Activated T-cell treated with anti-CD3 and anti-CD28 coated beads, Interleukin-2, amount 50 U/mL, for 4 hours (primary cell): ENCODE results near the gene ATP6V0B. TPM values are rescaled to one million over a fixed set of nuclear protein-coding genes. Genes with fewer than 3 reads are reported as not detected.
A peak's percentile ranks its signal among the peaks of the same experiment; 100 is the strongest.

Experiments
- ATAC-seq, 2 donors: fragments of 200-7000 bp; cut with Tn5 transposase; one replicate each; pipeline ENCODE4 v1.10.0; 2021
- DNase-seq: peaks from one replicate; pipeline ENCODE4 v3.0.0-alpha.2; 2020
- H3K27me3 Mint-ChIP-seq: one replicate; pipeline ENCODE4 v1.8.0; 2021; ENCODE audit warnings: low read depth, mixed read lengths
- H3K36me3 Mint-ChIP-seq: one replicate; pipeline ENCODE4 v1.8.0; 2022; ENCODE audit warnings: mixed read lengths; ENCODE audit not compliant: insufficient read depth
- H3K4me1 Mint-ChIP-seq: one replicate; pipeline ENCODE4 v1.8.0; 2021; ENCODE audit warnings: low read depth, mixed read lengths
- H3K4me3 Mint-ChIP-seq: one replicate; pipeline ENCODE4 v1.8.0; 2021; ENCODE audit warnings: mild to moderate bottlenecking, moderate library complexity, mixed read lengths
- H3K9me3 Mint-ChIP-seq: one replicate; pipeline ENCODE4 v1.8.0; 2021; ENCODE audit warnings: mixed read lengths
- total RNA-seq, 3 donors: library from RNA; stranded (reverse); gene quantifications; one replicate each; pipeline ENCODE4 v1.2.1, GENCODE V29; 2021

ATP6V0B gene
- total RNA-seq, 3 donors from 2014 or later, result 202 to 210 (median 209) TPM

DNA sequence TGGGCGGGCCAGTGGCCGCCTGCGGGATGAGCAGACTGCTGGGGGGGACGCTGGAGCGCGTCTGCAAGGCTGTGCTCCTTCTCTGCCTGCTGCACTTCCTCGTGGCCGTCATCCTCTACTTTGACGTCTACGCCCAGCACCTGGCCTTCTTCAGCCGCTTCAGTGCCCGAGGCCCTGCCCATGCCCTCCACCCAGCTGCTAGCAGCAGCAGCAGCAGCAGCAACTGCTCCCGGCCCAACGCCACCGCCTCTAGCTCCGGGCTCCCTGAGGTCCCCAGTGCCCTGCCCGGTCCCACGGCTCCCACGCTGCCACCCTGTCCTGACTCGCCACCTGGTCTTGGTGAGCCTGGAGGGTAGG, 6.4 kb downstream of the ATP6V0B start:
- H3K36me3 Mint-ChIP-seq, result peaks cover 19% of the 10 kb centered on the region
- peaks cover 33% of the 10 kb centered on the region for H3K4me1 Mint-ChIP-seq
- peak overlapping the region; percentile 28 for H3K4me3 Mint-ChIP-seq
- ATAC-seq, result no peak
- DNase-seq, result no peak
- no peaks in the 10 kb centered on the region for H3K9me3 Mint-ChIP-seq
- H3K27me3 Mint-ChIP-seq, result no peaks in the 10 kb centered on the region

DNA sequence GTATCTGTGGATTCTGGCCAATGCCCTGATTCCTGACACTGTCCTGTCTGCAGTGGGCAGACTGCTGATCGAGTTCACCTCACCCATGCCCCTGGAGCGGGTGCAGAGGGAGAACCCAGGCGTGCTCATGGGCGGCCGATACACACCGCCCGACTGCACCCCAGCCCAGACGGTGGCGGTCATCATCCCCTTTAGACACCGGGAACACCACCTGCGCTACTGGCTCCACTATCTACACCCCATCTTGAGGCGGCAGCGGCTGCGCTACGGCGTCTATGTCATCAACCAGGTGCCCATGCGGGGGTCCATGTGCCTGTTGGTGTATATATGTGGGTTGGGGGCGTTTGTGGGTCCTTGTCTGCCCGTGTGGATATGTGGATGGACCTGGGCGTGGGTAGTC, 6.9 kb downstream of the ATP6V0B start:
- ATAC-seq (no peak), DNase-seq (no peak)
- Mint-ChIP-seq H3K36me3 (peaks cover 19% of the 10 kb centered on the region), H3K9me3 (no peaks in the 10 kb centered on the region), H3K27me3 (no peaks in the 10 kb centered on the region), H3K4me1 (peaks cover 27% of the 10 kb centered on the region), H3K4me3 (no peak overlapping the region)

DNA sequence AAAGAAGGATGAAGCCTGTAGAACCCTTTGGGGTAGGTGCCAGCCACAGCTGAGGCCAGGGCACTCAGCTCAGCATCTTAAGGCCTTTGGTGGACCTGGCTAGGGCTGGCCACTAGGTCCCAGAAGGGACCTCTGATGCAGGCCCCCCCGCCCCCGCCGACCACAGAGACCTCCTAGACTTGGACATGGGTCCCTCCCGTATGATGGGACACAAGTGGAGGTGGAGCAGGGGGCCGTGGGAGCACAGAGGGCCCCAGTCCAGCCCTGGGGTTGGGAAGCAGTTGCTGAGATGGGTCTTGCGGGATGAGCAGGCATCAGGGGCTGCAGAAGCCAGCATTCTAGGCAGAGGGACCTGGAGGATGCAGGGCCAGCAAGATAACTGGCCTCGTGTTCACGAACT, 7.5 kb downstream of the ATP6V0B start:
- Mint-ChIP-seq H3K27me3 (no peaks in the 10 kb centered on the region), H3K9me3 (no peaks in the 10 kb centered on the region), H3K36me3 (peaks cover 13% of the 10 kb centered on the region), H3K4me1 (peaks cover 21% of the 10 kb centered on the region), H3K4me3 (no peak overlapping the region)
- DNase-seq (no peak), ATAC-seq (no peak)

DNA sequence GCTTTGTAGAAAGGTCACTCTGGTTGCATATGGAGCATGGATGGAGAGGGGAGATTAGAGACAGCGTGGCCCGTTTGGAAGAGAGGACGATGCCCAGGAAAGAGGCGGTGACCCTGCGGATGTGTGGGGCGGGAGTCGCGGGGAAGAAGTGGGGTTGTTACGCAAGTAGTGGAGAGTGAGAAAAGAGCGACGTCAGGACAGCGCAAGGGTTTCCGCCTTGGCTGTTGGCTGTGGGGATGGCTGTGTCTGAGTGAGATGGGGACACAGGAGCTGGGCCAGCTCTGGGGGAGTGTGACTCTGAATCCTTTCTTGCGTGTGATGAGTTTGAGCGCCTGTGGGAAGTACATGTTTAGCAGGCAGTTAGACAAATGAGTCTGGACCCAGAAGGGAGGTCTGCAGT, 8.0 kb downstream of the ATP6V0B start:
- DNase-seq (no peak), ATAC-seq (no peak)
- Mint-ChIP-seq H3K27me3 (no peaks in the 10 kb centered on the region), H3K36me3 (peaks cover 8% of the 10 kb centered on the region), H3K4me3 (no peak overlapping the region), H3K9me3 (no peaks in the 10 kb centered on the region), H3K4me1 (peaks cover 16% of the 10 kb centered on the region)

DNA sequence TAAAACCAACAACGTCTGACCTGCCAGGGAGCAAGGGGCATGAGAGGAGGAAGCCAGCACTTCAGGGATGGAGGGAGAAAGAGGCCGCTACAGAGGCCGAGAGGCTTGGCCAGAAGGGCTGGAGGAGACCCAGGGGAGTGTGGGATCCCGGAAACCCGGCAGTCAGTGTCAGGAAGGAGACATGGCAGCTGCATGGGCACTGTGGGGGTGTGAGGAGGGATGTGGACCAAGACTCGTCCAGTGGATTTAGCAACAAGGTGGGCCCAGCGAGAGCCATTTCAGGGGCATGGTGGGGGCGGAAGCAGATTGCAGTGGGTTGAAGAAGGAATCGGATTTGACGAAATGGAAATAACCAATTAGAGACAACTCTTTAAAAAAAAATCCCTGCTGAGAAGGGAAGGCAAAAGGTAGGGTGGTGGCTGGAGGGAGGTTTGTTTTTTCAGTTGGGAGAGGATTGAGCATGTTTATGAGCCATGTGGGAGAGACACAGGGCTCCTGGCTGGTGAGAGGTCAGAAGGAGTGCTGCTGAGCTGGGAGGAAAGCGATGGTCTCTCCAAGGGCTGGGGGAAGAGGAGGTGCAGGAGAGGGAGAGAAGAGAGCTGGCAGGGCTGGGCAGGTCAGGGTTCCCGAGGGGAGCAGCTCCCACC, 8.6 kb downstream of the ATP6V0B start:
- ATAC-seq (no peak), DNase-seq (no peak)
- H3K36me3 Mint-ChIP-seq, result peaks cover 4% of the 10 kb centered on the region
- no peak overlapping the region for H3K4me3 Mint-ChIP-seq
- H3K4me1 Mint-ChIP-seq, result peaks cover 14% of the 10 kb centered on the region
- no peaks in the 10 kb centered on the region for H3K27me3 Mint-ChIP-seq
- no peaks in the 10 kb centered on the region for H3K9me3 Mint-ChIP-seq

DNA sequence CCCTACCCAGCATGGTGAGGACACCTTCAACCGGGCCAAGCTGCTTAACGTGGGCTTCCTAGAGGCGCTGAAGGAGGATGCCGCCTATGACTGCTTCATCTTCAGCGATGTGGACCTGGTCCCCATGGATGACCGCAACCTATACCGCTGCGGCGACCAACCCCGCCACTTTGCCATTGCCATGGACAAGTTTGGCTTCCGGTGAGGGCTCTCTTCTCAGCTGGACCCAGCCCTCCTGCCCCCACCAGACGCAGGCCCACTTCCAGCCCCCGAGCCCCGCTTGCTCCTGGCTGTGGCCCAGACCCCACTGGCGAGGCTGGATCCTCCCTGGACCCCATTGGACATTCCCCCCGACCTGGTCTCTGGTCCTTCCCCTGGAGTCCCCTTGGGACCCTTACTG, 10.1 kb downstream of the ATP6V0B start:
- no peak for DNase-seq
- H3K27me3 Mint-ChIP-seq, result no peaks in the 10 kb centered on the region
- no peak for ATAC-seq
- H3K36me3 Mint-ChIP-seq, result peaks cover 4% of the 10 kb centered on the region
- H3K4me1 Mint-ChIP-seq, result peaks cover 8% of the 10 kb centered on the region
- H3K4me3 Mint-ChIP-seq, result no peak overlapping the region
- no peaks in the 10 kb centered on the region for H3K9me3 Mint-ChIP-seq

DNA sequence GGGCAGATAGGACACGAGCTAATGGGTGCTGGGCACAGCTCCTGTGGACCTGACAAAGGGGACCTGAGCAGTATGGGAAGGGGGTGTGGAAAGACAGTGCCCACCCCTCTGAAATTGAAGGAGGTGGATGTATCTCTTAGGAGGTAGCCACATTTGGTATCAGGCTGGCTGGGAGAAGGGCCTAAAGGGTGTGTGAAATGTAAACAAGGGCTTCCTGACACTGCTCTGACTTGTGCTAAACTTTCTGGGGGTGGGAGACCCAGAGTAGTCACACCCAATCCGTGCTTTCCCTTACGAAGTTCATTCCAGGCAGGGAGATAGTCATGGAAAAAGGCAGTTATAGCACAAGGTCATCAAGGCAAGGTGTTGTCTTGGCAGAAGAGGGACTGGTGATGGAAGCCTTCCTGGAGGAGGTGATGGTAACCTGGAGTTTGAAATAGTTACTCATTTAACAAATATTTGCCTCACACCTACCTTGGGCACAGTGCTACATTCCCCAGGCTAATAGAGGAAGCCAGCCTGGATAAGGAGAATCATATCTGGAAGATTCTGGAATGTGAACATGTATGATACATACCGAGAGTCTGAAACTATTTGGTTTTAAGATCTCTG, 11.3 kb downstream of the ATP6V0B start:
- no peak for DNase-seq
- no peaks in the 10 kb centered on the region for H3K9me3 Mint-ChIP-seq
- no peak for ATAC-seq

DNA sequence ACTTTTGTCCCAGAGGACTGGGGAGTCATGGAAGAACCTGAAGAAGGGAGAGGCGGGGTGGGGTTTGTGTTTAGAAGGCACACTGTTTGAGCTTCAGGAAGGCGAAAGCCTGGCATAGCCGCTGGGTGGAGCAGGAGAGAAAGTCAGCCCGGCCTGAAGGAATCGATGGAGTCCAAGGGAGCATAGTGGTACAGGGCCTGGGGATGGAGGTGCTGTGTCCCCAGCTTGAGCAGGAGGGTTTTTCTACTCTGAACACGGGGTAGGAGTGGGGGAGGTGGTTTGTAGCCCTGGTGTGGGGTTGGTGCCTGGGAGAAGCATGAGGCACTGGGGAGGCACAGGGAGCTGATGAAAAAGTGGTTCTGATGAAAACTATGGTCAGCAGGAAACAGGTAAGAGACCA, 12.0 kb downstream of the ATP6V0B start:
- Mint-ChIP-seq H3K36me3 (no peaks in the 10 kb centered on the region), H3K27me3 (no peaks in the 10 kb centered on the region)

More for the DNA sequence above, 11.3 kb downstream of the ATP6V0B start:
- H3K27me3 Mint-ChIP-seq, result no peaks in the 10 kb centered on the region
- H3K4me3 Mint-ChIP-seq, result no peak overlapping the region
- H3K4me1 Mint-ChIP-seq, result no peaks in the 10 kb centered on the region
- no peaks in the 10 kb centered on the region for H3K36me3 Mint-ChIP-seq

DNA sequence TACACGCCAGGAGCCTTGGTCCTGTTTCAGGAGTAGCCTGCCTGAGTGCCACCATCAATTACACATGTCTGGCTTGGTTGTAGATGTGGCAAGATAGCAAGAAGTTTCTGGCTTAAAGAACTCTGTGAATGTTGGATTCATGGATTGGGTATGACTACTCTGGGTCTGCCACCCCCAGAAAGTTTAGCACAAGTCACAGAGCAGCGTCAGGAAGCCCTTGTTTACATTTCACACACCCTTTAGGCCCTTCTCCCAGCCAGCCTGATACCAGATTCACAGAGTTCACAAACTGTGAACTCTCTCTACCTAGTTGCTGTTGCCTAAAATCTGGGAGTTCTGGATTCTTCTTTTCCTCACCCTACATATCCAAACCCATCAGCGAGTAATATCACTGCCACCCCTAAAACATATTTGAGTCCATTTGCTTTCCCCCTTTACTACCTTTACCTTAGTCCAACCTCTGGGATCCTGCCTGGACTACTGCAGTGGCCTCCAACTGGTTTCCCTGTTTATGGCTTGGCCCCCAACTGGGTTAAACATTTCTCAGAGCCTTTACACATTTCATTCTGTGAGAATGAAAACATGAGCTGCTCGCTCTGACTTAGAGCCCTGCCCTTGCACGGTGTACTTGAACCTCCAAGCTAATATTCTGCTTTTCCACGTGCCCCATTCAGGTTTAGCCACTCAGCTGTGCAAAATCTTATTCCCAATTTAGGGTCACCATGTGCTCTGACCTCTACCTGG, 12.6 kb downstream of the ATP6V0B start:
- peaks cover 6% of the 10 kb centered on the region for H3K4me1 Mint-ChIP-seq
- no peaks in the 10 kb centered on the region for H3K9me3 Mint-ChIP-seq
- ATAC-seq (no peak), DNase-seq (no peak)
- no peak overlapping the region for H3K4me3 Mint-ChIP-seq
- H3K36me3 Mint-ChIP-seq, result no peaks in the 10 kb centered on the region
- no peaks in the 10 kb centered on the region for H3K27me3 Mint-ChIP-seq

More for the DNA sequence above, 12.0 kb downstream of the ATP6V0B start:
- no peak for DNase-seq
- Mint-ChIP-seq H3K9me3 (no peaks in the 10 kb centered on the region), H3K4me3 (no peak overlapping the region), H3K4me1 (peaks cover 2% of the 10 kb centered on the region)
- no peak for ATAC-seq

DNA sequence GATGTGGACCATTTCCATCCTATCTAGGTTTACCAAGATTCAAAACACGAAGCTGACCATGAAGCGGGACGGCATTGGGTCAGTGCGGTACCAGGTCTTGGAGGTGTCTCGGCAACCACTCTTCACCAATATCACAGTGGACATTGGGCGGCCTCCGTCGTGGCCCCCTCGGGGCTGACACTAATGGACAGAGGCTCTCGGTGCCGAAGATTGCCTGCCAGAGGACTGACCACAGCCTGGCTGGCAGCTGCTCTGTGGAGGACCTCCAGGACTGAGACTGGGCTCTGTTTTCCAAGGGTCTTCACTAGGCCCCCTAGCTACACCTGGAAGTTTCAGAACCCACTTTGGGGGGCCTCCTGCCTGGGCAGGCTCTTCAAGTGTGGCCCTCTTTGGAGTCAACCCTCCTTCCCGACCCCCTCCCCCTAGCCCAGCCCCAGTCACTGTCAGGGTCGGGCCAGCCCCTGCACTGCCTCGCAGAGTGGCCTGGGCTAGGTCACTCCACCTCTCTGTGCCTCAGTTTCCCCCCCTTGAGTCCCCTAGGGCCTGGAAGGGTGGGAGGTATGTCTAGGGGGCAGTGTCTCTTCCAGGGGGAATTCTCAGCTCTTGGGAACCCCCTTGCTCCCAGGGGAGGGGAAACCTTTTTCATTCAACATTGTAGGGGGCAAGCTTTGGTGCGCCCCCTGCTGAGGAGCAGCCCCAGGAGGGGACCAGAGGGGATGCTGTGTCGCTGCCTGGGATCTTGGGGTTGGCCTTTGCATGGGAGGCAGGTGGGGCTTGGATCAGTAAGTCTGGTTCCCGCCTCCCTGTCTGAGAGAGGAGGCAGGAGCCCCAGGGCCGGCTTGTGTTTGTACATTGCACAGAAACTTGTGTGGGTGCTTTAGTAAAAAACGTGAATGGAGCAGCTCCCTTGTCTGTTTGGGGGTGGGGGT, 15.8 kb downstream of the ATP6V0B start:
- no peaks in the 10 kb centered on the region for H3K36me3 Mint-ChIP-seq
- peak overlapping the region; percentile 90 for H3K4me3 Mint-ChIP-seq
- DNase-seq, result no peak
- H3K4me1 Mint-ChIP-seq, result peaks cover 11% of the 10 kb centered on the region
- no peaks in the 10 kb centered on the region for H3K9me3 Mint-ChIP-seq
- ATAC-seq, result no peak
- H3K27me3 Mint-ChIP-seq, result no peaks in the 10 kb centered on the region

DNA sequence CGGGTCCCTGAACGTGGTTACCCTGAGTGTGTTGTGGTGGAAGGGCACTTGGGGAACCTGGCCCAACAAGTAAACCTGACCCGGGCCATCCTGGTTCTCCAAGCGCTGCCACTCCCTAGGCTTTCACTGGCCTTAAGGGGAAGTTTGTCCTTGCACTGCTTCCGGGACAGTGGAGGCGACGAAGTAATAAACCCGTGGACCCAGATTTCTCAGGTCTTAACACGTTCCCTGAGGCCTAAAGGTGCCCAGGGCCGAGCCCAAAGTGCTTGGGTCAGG, 16.4 kb downstream of the ATP6V0B start:
- peak overlapping the region; percentile 90 for H3K4me3 Mint-ChIP-seq
- ATAC-seq, result peak in 1 of 2 donors; percentile 4
- no peaks in the 10 kb centered on the region for H3K9me3 Mint-ChIP-seq
- H3K4me1 Mint-ChIP-seq, result peaks cover 11% of the 10 kb centered on the region
- no peak for DNase-seq
- H3K36me3 Mint-ChIP-seq, result no peaks in the 10 kb centered on the region
- H3K27me3 Mint-ChIP-seq, result no peaks in the 10 kb centered on the region

DNA sequence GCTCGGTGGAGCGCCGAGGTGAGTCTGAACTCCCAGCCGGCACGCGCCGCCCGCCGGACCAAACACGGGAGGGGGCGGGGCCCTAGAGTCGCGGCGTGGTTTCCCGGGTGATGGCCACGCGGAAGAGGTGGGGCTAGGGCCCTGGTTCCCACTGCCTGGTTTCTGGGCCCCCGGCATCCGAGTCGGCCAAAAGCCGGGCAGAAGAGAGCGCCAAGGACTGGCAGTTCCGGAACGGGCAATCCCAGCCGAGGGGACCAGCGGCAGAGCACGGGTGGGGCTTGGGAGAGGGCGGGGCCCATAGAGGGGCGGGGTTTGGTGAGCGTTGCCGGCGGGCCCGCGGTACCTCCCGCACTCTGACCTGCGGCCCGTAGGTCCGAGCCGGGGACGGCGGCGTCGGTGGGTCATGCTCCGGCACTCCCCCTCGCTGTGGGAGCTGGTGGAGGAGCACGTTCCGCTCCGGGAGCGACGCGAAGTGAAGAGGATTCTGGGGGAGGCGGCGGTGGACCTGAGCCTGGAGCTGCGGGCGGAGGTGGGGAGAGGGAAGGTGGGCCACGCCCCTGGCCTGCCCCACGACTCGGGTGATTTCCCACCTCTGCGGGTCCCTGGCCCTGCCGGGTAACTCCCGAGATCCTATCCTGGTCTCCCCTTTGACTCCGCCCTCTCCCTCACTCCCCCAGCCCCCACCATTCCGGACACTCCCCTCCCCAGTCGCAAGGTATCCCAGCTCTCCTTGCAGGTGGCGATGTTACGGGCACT, 16.9 kb downstream of the ATP6V0B start, which contains the start of gene CCDC24:
TSS of gene CCDC24 (plus strand) at position 124 of the 756 bp plus-strand sequence. CDS start at position 404, 280 bp downstream.
- ATAC-seq, result peak; percentile 85 to 86
- no peaks in the 10 kb centered on the region for H3K9me3 Mint-ChIP-seq
- H3K36me3 Mint-ChIP-seq, result no peaks in the 10 kb centered on the region
- peak within 1 kb of the TSS; percentile 90 for H3K4me3 Mint-ChIP-seq
- H3K27me3 Mint-ChIP-seq, result no peaks in the 10 kb centered on the region
- peaks cover 11% of the 10 kb centered on the region for H3K4me1 Mint-ChIP-seq
- DNase-seq, result peak; percentile 64

DNA sequence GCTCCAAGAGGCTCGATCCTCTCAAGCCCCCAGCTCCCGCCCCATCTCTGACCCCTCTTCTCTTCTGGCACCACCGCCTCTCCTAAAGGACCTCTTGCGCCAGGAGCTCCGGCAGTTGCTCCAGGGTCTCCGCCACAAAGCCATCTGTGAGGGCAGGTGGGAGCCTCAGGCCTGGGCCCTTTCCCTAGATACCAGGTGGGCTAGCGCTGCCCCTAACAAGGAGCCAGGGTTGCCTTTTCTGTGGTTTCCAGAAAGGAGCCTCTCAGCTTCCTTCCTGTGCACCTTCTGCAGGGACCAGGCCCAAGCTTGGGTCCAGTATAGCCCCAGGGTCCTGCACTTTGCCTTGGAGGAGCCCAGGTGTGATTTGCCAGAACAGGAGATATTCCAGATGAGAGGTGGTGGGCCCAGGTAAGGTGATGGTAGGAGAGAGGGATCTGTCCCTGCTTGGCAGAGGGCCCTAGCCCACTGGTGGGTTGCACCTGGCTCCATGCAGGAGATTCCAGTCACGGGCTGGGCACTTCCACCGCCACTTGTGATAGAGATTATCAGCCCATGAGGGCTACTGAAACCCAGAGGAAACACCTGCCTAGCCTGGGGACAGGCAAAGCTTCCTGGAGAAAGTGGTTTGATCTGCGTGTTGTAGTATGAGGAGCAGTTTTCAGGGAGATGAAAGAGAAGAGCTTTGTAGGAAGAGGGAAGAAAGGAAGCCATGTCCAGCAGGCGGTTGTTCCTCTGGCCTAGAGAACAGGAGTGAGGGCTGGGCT, 17.7 kb downstream of the ATP6V0B start:
- DNase-seq, result no peak
- Mint-ChIP-seq H3K27me3 (no peaks in the 10 kb centered on the region), H3K36me3 (no peaks in the 10 kb centered on the region), H3K9me3 (no peaks in the 10 kb centered on the region), H3K4me3 (peak overlapping the region; percentile 90), H3K4me1 (peaks cover 11% of the 10 kb centered on the region)
- ATAC-seq, result no peak
